HG02588 (cell line): Measurements from ENCODE around the gene PLD2.
A peak's percentile ranks its signal among the peaks of the same experiment; 100 is the strongest.

Experiments
- ATAC-seq: cut with Tn5 transposase; IDR thresholded peaks from one replicate; pipeline ENCODE4 v1.9.1; 2021; ENCODE audit warnings: mild to moderate bottlenecking, moderate library complexity; ENCODE audit not compliant: unreplicated experiment

PLD2 gene

DNA sequence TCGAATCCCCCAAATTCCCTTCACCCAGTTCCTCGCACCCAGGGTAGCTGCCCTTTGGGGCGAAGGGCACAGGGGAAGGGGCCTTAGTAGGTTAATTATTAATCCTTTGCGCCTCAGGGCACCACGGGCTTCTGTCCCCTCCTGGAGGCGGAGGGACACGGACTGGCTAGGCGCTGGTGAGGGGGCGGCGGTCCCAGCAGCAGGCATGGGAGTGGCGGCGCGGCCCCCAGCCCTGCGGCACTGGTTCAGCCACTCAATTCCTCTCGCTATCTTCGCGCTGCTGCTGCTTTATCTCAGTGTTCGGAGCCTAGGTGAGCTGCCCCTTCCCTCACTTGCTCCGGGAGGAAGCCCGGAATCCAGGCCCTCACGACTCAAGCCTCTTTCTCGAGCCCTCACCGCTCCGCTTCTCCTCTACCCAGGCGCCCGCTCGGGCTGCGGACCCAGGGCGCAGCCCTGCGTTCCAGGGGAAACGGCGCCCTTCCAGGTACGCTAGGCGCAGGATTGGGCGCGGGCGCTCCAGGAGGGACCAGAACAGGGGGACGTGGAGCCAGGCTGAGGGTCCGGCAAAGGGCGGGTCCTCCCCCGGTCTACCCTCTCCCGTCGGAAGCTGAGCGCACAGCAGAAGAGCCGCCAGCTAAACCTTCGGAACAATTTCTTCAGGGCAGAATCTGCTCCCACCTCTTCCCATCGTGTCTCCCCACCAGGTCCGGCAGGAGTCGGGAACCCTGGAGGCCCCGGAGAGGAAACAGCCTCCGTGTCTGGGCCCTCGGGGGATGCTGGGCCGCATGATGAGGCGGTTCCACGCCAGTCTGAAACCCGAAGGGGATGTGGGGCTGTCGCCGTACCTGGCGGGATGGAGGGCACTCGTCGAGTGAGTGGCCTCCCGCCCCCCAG lies 17.9 kb upstream of the PLD2 start, which contains the start of gene GLTPD2:
Gene GLTPD2, plus strand, starts transcription at position 158 of the 894 bp plus-strand sequence. Its CDS starts 48 bp downstream, at position 206.
- ATAC-seq, result no peak

DNA sequence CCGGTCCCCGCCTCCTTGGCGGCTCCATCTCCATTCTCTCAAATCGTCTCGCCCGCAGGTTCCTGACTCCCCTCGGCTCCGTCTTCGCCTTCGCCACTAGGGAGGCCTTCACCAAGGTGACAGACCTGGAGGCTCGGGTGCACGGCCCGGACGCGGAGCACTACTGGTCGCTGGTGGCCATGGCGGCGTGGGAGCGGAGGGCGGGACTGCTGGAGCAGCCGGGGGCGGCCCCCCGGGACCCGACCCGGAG lies 17.3 kb upstream of the PLD2 start:
- ATAC-seq, result no peak

DNA sequence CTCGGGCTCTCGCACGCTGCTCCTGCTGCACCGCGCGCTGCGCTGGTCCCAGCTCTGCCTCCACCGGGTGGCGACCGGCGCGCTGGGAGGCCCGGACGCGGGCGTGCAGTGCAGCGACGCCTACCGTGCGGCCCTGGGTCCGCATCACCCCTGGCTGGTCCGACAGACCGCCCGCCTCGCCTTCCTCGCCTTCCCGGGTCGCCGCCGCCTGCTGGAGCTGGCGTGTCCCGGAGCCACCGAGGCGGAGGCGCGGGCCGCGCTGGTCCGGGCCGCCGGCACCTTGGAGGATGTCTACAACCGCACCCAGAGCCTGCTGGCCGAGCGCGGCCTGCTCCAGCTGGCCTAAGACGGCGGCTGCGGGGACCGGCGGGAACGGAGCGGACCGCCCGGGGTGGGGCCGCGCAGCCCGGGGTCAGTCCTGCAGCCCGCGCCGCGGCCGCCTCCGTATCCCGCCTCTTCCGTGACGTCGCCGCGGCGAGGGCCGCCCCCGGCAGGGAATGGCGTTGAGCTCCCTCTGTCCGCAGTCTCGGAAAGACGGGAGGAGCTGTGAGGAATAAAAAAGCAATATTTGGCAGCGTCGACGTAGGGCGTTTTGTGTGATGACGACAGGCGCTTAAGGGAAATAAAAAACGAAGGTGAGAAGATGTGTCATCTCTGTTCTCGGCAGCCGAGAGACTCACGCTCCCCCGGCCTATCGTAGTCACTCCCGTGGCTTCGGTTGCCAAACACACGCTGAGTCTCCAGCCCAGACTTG lies 16.8 kb upstream of the PLD2 start:
- ATAC-seq, result peak; percentile 84

DNA sequence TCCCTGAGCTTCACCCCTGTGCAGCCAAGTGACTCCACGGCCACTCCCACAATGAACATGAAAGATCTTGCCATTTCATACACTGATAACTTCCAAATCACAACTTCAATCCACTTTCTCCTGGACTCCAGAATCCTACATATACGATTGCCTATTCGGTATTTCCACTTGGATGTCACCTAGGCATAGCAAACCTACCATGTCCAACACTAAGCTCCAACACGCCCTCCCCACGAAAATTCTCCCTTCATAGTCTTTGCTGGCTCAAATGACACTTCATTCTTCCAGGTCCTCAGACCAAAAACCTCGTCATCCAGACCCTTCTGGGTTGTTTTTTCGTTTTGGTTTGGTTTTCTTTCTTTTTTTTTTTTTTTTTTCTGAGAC lies 16.3 kb upstream of the PLD2 start:
- ATAC-seq, result no peak

DNA sequence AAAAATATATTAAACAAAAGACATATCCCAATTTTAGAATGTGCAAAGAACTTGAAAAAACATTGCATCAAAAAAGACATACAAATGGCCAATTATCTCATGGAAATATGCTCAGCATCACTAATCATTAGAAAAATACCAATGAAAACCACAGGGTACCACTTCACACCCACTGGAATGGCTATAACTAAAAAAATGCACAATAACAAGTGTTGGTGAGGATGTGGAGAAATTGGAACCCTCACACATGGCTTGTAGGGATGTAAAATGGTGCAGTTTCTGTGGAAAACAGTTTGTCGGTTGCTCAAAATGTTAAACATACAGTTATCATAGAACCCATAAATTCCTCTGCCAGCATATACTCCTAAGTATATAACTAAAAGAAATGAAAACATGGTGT lies 11.8 kb upstream of the PLD2 start:
- no peak for ATAC-seq

DNA sequence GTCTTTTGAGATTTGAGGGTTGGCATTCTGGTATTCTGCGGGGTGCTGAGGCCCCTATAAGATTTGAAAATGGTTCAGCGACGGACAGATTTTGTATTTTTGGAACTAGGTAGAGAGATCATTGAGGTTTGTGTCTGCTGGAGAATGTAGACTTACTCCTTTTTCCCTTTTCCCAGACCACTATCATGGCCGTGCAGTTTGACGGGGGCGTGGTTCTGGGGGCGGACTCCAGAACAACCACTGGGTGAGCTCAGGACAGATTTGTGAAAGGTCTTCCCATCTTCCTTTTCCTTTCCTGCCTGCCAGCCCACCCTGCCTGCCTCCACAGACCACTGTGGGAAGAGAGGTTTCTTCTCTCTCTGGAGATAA lies 10.4 kb upstream of the PLD2 start:
- ATAC-seq, result no peak

DNA sequence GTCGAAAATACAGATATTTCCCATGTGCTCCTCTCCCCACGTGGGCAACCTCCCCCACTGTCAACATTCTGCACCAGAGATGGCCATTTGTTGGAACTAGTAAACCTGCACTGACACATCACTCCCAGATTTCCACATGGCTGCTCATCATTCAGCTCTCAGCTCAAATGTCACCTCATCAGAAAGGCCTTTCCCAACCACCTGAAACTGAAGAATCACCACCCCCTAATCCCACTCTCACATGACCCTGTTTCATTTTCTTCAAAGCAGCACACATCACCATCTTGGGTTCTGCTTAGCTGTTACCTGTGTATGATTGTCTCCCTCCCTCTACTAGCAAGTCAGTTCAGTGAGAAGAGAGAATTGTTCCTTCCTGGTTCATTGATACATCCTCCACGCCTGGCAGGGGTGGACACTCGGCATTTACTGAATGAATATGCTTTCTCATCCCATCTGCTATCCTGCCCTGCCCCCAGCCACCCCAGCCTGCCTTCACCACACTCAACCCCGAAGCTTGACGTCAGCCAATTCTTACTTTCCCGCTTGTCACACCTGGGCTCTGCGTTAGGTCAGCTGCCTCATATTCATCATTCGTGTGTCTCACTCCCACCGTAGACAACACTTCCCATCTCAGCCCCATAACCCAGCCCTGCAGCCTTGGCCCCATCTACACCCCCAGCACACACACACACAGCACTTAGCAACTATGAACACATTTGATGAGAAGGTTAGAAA lies 6.3 kb upstream of the PLD2 start:
- no peak for ATAC-seq

DNA sequence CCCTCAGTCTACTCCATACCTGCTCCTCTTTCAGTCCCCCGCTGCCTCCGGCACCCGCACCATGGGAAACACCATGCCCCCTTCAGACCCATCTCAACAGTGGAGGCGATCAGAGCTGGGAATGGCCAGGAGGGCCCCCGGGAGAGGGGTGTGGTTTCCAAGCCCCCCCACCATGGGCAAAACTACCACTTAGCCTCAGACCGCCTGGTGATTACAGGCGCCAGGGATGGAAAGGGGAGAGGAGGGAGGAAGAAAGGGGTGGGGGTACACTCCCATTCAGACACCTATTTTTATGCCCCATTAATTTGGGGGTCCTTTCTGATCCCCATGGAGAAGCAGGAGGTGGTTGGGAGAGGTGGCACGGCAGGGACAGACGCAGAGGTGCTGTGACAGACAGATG lies 4.7 kb upstream of the PLD2 start, which contains the start of gene C17orf114:
Gene C17orf114, minus strand, starts transcription at position 101 of the 400 bp plus-strand sequence.
- ATAC-seq, result no peak

DNA sequence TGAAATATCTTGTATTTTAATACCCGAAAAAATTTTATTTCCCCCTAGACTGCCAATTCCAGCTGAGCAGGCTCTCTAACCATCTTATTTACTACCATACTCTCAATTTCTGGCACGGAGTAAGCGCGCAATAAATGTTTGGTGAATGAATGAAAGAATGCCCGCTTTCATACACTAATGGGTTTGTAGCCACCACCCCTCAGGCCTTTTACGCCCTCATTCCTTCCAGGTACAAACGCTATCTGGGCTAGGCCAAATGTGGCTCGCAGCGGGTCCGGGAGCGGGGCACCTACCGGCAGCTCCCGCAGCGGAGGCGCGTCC lies 536 bp upstream of the PLD2 start:
- no peak for ATAC-seq

DNA sequence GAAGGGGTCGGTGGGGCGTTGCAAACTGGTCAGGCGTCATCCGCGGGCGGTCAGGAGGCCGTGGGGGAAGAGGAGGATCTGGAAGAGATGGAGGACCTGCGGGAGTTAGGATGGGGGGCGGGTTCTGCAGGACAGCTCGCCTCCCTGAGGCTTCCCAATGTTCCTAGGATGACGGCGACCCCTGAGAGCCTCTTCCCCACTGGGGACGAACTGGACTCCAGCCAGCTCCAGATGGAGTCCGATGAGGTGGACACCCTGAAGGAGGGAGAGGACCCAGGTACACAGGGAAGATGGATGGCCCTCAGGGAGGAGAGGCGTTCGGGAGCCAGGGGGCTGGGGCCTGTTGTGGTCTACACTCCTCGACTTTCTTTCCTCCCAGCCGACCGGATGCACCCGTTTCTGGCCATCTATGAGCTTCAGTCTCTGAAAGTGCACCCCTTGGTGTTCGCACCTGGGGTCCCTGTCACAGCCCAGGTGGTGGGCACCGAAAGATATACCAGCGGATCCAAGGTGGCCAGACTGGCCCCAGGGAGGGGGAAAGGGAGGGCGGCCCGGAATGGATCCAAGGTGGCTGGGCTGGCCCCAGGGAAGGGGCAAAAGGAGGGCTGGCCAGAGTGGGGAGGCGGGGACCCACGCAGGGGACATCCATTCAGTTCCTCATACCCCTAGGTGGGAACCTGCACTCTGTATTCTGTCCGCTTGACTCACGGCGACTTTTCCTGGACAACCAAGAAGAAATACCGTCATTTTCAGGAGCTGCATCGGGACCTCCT lies 839 bp downstream of the PLD2 start:
- no peak for ATAC-seq

DNA sequence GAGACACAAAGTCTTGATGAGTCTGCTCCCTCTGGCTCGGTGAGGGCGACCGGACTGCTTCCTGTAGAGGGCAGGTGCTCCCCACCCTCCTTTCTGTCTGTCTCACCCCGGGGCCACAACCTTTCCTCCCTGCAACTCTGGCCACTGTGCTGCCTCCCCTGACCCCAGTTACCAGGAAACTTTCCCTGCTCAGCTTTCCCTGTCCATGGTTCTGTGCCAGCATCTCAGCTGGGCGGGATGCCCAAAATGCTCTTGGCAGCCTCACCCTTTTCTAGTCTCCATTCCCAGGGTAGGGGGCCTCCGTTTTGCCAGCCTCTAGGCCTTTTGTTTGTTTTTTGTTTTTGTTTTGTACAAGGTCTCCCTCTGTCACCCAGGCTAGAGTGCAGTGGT lies 1.4 kb downstream of the PLD2 start:
- ATAC-seq, result no peak

DNA sequence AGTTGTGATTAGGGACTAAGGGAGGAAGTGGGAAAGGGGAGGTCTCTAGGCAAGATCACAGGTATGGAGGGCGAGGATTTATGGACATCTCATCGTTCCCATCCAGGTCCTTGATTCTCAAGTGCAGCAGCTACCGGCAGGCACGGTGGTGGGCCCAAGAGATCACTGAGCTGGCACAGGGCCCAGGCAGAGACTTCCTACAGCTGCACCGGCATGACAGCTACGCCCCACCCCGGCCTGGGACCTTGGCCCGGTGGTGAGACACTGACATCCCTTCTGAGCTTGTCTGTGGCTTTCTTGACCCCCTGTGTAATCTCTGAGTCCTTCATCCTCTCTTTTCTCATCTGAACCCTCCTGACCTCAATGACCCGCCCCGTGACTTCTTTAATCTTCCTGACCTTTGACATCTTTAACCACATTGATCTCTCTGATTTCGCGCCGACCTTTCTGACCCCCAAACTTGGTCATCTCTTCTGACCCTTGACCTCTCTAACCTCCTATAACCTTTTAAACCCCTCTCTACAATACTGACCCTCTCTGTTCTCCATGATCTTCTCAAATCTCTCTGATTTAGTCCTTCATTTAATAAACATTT lies 3.8 kb downstream of the PLD2 start:
- ATAC-seq, result no peak

DNA sequence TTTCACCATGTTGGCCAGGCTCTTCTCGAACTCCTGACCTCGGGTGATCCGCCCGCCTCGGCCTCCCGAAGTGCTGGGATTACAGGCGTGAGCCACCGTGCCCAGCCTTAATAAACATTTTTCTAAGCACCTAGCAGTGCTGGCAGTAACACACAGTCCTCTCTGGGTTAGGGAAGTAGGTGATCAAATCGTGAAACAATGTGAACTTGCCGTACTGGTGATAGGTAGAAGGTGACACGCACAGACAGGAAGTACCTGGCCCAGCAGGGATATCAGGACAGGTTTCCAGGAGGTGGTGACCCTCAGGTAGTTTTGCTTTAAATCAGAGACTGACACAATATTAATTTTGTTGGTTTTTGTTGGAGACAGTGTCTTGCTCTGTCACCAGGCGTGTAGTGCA lies 4.5 kb downstream of the PLD2 start:
- no peak for ATAC-seq

DNA sequence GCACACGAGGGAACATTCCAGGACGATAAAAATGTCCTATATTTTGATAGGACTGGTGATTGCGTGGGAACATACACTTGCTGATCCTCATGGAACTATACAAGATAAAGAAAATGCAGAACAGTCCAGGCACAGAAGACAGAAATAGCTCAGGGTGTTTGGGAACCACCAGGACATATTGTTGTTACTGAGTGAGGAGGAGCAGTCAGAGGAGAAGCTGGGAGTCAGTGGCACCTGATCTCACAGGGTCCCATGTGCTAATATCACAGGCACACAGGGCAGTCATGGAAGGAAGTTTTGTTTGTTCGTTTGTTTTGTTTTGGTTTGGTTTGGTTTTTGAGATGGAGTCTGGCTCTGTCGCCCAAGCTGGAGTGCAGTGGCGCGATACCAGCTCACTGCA lies 5.7 kb downstream of the PLD2 start:
- ATAC-seq, result no peak

DNA sequence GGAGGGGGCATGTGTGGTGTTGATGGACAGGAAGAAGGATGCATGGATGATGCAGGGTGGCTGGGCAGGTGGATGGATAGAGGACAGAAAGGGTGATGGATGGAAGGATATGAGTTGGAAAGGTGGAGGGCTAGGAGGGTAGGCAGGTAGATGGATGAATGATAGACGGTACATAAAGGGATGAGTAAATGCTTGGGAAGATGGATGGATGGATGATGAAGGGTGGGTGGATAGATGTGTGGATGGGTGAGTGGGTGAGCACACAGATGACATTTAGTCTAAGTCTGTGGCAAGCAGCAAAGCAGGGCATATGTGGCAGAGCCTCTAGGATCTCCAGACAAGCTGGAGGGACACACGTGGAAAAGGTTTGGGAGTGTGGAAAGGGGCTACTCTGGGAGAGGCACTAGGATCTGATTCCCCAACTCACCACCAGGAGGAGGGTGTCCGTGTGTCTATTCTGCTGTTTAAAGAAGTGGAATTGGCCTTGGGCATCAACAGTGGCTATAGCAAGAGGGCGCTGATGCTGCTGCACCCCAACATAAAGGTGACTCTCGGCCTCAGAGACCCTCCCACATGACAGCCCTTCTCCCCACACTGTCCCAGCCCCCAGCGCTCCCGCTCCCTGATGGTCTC lies 8.2 kb downstream of the PLD2 start:
- no peak for ATAC-seq

DNA sequence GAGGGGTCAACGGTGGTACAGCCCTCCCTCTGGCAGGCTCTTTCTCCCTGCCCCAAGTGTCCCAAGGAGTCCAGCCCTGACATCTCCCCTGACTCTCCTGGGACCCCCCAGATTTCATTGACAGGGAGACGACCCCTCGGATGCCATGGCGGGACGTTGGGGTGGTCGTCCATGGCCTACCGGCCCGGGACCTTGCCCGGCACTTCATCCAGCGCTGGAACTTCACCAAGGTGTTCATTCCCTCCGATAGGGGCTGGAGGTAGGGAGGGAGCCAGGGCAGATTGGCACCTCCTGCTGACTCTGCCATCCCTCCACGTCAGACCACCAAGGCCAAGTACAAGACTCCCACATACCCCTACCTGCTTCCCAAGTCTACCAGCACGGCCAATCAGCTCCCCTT lies 9.9 kb downstream of the PLD2 start:
- no peak for ATAC-seq

DNA sequence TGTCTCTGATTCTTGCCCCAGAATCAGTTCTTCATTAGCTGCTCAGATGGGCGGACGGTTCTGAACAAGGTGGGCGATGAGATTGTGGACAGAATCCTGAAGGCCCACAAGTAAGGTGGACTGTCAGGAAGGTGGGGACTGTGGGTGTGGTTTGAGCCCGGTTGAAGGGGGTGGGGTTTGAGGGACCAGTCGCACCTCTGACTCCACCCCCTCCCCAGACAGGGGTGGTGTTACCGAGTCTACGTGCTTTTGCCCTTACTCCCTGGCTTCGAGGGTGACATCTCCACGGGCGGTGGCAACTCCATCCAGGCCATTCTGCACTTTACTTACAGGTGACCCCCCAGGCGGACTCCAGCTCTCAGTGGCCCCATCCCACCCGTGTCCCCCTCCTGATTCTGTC lies 11.3 kb downstream of the PLD2 start:
- no peak for ATAC-seq

DNA sequence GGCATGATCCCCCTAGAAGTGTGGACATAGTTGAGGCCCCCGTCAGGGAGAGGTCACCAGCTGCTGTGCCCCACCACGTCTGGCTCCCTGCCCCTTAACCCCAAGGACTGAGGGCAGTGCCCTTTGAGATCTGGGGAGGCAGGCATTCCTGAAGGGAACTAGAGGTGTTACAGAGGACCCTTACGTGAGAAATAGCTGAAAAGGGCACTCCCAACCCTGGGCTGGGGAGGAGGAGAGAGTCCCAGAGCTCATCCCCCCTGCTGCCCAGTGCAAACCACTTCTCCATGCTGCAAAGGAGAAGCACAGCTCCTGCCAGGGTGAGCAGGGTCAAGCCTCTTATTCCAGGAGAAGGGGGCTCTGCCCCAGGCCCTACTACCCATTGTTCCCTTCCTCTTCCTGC lies 15.9 kb downstream of the PLD2 start:
- ATAC-seq, result no peak

DNA sequence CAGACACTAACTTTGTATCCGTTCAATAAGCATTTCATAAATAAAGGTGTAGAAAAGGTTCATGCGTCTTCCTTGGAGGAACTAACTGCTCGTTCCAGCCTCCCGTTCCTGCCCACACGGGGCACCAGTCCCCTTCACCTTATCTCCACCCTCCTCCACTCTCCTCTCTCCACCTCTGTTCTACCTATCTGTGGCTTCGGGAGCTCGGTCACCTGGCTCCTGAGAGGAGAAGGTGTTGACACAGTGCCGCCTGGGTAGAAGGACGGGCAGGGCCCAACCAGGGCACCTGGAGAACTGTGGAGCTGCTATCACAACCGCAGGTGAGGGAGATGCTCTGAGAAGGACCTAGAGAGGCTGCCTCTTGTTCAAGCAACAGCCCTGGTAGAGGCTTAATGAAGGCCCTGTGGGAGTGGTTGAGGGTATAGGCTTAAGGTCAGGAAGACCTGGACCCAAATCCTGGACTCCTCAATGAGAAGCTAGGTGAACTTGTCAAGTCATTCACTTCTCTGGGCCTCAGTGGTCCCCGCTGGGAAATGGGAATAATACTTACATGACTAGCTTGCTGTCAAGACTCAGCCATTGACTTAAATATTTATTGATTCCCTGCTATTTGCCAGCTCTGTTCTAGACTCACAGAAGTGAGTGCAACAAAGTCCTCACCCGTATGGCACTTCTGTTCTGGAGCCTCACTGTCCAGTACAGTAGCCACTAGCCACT lies 16.6 kb downstream of the PLD2 start:
- ATAC-seq, result no peak

DNA sequence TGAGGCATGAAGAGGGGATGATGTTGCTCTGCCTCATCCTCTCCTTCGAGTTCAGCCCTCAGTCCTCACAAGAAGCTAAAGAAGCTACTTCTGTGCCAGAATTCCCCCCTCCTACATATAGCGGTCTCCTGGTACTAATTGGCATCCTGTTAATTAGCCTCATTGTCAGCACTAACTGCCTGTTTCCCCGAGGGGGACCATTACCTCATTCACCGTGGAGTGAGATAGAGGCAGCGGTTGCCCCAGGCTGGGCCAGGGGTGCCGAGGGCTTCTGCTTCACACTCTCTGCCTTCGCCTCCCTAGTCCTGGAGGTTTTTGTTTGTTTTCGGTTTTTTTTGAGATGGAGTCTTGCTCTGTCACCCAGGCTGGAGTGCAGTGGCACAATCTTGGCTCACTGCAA lies 20.4 kb downstream of the PLD2 start:
- no peak for ATAC-seq
